Measurements from ENCODE around the gene EPHB6. TPM values are rescaled to one million over a fixed set of nuclear protein-coding genes. Genes with fewer than 3 reads are reported as not detected.

The EPHB6 gene
- total RNA-seq, 1 donor, result 4.0 TPM

DNA sequence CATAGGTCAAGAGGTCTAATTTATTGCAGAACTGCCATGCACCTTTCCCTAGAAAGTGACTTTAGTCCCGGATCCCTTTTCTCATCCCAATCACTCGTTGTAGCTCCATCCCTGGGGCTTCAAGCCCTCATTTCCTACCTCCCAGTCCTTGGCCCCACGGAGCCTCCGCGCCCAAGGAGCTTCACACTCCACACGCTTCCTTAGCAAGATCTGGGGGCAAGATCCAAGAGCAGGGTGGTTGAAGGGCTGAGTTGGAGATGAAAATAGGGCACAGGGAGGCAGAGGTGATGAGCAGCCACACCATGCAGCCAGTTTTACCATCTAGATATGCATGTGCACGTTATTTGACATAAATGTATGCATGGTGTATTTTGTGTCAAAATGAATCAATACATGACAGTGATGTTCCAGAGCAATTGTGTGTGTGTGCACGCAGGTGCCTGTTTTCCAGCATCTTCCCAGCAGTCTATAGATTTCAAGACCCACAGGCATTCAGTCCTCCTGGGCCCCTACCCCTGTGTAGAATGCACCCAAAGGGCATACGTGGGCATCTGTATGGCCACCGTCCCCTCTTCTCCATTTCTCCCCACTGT lies 36.7 kb downstream of the EPHB6 start:
- TF ChIP-seq, protein P1, sequence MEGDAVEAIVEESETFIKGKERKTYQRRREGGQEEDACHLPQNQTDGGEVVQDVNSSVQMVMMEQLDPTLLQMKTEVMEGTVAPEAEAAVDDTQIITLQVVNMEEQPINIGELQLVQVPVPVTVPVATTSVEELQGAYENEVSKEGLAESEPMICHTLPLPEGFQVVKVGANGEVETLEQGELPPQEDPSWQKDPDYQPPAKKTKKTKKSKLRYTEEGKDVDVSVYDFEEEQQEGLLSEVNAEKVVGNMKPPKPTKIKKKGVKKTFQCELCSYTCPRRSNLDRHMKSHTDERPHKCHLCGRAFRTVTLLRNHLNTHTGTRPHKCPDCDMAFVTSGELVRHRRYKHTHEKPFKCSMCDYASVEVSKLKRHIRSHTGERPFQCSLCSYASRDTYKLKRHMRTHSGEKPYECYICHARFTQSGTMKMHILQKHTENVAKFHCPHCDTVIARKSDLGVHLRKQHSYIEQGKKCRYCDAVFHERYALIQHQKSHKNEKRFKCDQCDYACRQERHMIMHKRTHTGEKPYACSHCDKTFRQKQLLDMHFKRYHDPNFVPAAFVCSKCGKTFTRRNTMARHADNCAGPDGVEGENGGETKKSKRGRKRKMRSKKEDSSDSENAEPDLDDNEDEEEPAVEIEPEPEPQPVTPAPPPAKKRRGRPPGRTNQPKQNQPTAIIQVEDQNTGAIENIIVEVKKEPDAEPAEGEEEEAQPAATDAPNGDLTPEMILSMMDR (IDR thresholded peaks at IDR 0.05; ENCODE audit: extremely low read depth, low read depth, low read length), result no peak
- H4K20me1 ChIP-seq (ENCODE audit: insufficient read depth, low read length), result no peaks in the 10 kb centered on the region
- H3K36me3 ChIP-seq (ENCODE audit: insufficient read depth, low read length), result no peaks in the 10 kb centered on the region
- no peak for DNase-seq (ENCODE audit: insufficient read length, low spot score, missing footprints)
- no peak overlapping the region for H3K27ac ChIP-seq (ENCODE audit: low read depth, low read length)
- H2AFZ ChIP-seq (ENCODE audit: low read length), result no peak overlapping the region
- no peak overlapping the region for H3K4me2 ChIP-seq (ENCODE audit: insufficient read depth, low read length)
- H3K79me2 ChIP-seq (ENCODE audit: insufficient read depth, low read length), result no peaks in the 10 kb centered on the region
- H3K9me3 ChIP-seq (ENCODE audit: low read depth, low read length), result no peaks in the 10 kb centered on the region
- H3K4me1 ChIP-seq (ENCODE audit: insufficient read depth, low read length), result no peaks in the 10 kb centered on the region
- H3K4me3 ChIP-seq (ENCODE audit: insufficient read depth, low read length), result no peak overlapping the region
- peaks cover 3% of the 10 kb centered on the region for H3K27me3 ChIP-seq (ENCODE audit: insufficient read depth, low read length)

DNA sequence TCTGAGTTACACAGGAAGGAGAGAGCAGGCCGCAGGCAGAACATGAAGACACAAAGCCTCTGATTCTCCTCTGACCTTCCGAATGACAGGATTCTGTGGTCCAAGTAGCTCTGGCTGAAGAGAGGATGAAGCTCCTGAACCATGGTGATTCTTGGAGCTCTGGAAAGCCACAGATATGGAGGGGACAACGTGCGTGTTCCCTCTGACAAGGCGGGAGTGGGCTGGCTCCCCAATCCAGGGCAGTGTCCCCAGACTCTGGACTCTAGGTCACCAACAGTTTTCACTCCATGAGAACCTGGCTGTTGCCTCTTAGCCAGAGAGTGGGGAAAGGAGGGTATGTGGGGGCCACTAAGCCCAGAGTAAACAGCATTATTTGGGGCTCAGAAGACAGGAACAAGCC lies 38.1 kb downstream of the EPHB6 start:
- Histone ChIP-seq H2AFZ (ENCODE audit: low read length) (no peak overlapping the region), H3K9me3 (ENCODE audit: low read depth, low read length) (no peaks in the 10 kb centered on the region), H3K4me2 (ENCODE audit: insufficient read depth, low read length) (no peak overlapping the region), H3K79me2 (ENCODE audit: insufficient read depth, low read length) (no peaks in the 10 kb centered on the region), H3K4me1 (ENCODE audit: insufficient read depth, low read length) (no peaks in the 10 kb centered on the region), H3K36me3 (ENCODE audit: insufficient read depth, low read length) (no peaks in the 10 kb centered on the region), H3K27ac (ENCODE audit: low read depth, low read length) (no peak overlapping the region), H4K20me1 (ENCODE audit: insufficient read depth, low read length) (no peaks in the 10 kb centered on the region), H3K4me3 (ENCODE audit: insufficient read depth, low read length) (no peak overlapping the region), H3K27me3 (ENCODE audit: insufficient read depth, low read length) (peaks cover 3% of the 10 kb centered on the region)
- TF ChIP-seq, protein P1 (IDR thresholded peaks at IDR 0.05; ENCODE audit: extremely low read depth, low read depth, low read length), result no peak
- no peak for DNase-seq (ENCODE audit: insufficient read length, low spot score, missing footprints)

DNA sequence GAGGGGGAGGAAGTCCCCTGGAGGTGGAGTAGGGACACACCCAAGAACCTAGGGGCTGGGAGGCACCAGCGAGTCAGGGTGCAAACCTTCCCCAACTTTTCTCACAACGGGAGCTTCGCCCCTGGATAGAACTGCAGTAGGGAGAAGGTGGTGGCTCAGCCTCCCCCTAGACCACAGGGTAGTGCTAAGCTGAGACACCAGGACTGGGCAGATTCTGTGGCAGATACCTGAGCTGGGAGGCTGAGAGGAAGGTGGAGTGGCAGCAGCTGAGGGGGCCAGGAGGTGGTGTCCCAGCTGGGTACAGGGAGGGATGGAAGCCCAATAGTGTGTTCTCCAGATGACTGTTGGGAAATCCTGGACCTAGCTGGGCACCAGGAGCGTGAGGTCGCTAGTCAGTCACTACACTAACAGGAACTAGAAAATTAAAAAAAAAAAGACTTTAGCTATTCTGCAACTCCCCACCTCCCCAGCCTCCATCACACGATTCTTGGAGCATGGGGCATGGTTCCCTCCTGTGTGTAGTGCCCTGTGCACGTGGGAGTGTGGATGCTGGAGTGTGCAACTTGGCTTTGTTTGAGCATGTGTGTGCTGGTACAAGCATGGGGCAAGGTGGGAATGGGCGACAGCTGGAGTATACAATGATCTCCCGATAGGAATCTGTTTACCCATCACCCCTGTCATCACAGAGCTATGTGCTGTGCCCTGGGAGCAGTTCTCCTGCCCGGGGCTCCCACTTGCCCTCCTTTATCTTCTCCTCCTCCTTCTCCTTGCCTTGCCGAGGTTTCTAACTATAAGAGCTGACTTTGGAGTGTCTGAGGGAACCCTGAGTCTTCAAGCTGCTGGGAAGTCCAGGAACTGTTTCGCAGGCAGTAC lies 39.5 kb downstream of the EPHB6 start:
- no peak for DNase-seq (ENCODE audit: insufficient read length, low spot score, missing footprints)
- Histone ChIP-seq H3K9me3 (ENCODE audit: low read depth, low read length) (no peaks in the 10 kb centered on the region), H3K27ac (ENCODE audit: low read depth, low read length) (no peak overlapping the region), H3K36me3 (ENCODE audit: insufficient read depth, low read length) (no peaks in the 10 kb centered on the region), H2AFZ (ENCODE audit: low read length) (no peak overlapping the region), H3K4me1 (ENCODE audit: insufficient read depth, low read length) (no peaks in the 10 kb centered on the region), H3K27me3 (ENCODE audit: insufficient read depth, low read length) (peaks cover 3% of the 10 kb centered on the region), H3K4me2 (ENCODE audit: insufficient read depth, low read length) (no peak overlapping the region), H4K20me1 (ENCODE audit: insufficient read depth, low read length) (no peaks in the 10 kb centered on the region), H3K4me3 (ENCODE audit: insufficient read depth, low read length) (no peak overlapping the region), H3K79me2 (ENCODE audit: insufficient read depth, low read length) (no peaks in the 10 kb centered on the region)
- TF ChIP-seq, protein P1 (IDR thresholded peaks at IDR 0.05; ENCODE audit: extremely low read depth, low read depth, low read length), result no peak

DNA sequence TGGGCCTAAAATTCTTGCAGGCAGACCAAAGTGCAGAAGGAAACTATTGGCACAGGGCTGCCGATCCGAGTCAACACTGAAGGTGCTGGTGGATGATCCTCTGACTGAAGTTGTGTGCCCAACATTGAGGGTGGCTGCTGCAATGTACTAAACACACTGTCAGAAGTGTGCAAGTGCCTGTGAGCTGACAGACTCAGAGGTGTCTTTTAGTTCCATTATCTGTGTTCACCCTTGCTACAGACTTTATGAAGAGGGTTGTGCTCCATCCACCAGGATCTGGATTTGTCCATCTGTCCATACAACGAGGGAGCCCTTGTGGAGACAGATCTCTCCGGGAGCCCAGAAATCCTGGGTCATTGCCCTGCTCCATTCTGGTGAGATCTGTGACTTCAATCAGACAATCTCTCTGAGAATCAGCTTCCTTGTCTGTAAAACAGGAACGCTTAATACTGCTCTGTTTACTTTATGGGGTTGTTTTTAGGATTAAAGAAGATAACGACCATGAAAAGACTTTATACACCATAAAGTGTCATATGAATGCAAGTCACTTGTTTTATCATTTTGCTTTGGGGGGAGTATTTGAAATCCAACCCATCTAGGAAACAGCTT lies 40.2 kb downstream of the EPHB6 start:
- no peak for DNase-seq (ENCODE audit: insufficient read length, low spot score, missing footprints)
- Histone ChIP-seq H3K27ac (ENCODE audit: low read depth, low read length) (no peak overlapping the region), H4K20me1 (ENCODE audit: insufficient read depth, low read length) (no peaks in the 10 kb centered on the region), H3K79me2 (ENCODE audit: insufficient read depth, low read length) (no peaks in the 10 kb centered on the region), H2AFZ (ENCODE audit: low read length) (no peak overlapping the region), H3K27me3 (ENCODE audit: insufficient read depth, low read length) (peaks cover 3% of the 10 kb centered on the region), H3K4me1 (ENCODE audit: insufficient read depth, low read length) (no peaks in the 10 kb centered on the region), H3K36me3 (ENCODE audit: insufficient read depth, low read length) (no peaks in the 10 kb centered on the region), H3K9me3 (ENCODE audit: low read depth, low read length) (no peaks in the 10 kb centered on the region), H3K4me3 (ENCODE audit: insufficient read depth, low read length) (no peak overlapping the region), H3K4me2 (ENCODE audit: insufficient read depth, low read length) (no peak overlapping the region)
- TF ChIP-seq, protein P1 (IDR thresholded peaks at IDR 0.05; ENCODE audit: extremely low read depth, low read depth, low read length), result no peak
